GM18507 (cell line): ENCODE measurements around the gene TMEM131.

Experiments used
- DNase-seq: peaks from one replicate; pipeline ENCODE4 v3.0.0; 2011; ENCODE audit warnings: low read depth; ENCODE audit not compliant: insufficient read length; ENCODE audit errors: extremely low spot score
- FAIRE-seq: peaks from 2 replicates; lab custom pipeline; 2011; peaks lifted over from hg19 to GRCh38; lab: Jason Lieb, UNC

Gene TMEM131

GRCh38 chr2:97994476-97994875 is 1.3 kb downstream of the TMEM131 start:
- DNase-seq (no peak), FAIRE-seq (no peak)

DNA sequence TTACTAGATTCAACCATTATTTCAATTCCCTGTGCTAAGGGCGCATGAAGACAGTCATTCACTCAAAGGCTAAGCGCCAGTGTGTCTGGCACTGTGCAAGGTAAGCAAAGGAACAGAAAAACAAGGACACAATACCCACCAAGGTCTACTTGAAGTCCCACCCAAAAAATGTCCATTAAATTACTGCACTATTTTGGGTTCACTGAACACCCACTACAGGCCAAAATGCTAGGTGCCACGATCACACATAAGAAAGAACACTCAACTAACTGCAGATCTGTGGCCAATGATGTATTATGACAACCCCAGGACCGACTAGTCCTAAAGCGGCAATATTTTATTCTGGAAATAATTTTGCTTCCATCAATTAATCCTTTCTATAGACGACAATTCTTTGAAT is 1.8 kb downstream of the TMEM131 start:
- FAIRE-seq (peak; percentile 71), DNase-seq (no peak)

- FAIRE-seq (no peak), DNase-seq (no peak)
Measured at GRCh38 chr2:97992836-97993825, 2.6 kb downstream of the TMEM131 start.

DNA sequence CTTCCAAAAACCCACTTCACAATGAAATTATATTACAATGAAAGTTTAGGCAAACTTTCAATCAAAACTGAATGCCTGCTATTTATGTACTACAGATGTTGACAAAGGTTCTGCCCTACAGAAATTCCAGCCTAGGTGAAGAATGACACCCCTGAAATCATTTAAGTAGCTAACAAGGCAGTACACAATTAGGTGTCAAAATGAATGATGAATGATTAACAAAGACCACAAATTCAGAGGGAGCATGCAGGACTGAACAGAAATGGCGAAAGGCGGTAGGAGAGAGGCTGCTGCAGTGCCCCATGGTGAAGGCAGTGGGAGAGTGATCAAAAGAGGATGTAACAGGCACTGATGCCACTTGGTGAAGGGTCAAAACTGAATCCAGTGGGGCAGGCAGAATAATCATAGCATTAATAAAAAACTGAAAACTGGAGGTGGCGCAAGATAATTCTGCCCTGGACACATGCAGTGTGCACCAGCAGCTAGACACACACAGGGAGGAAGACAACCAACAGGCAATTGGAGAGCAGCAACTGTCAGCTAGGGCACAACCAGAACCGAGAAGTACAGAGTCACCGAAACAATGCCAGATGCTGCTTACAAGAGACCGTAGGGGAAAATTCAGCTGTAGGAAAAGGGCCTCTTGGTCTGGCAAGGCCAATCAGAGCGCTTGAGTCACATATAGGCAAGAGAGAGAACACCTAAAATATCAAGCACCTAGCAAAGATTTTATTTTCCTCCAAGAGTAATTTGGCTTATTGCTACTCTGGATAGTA is 4.5 kb downstream of the TMEM131 start:
- FAIRE-seq, result peak; percentile 85
- no peak for DNase-seq

- peak; percentile 58 for FAIRE-seq
- no peak for DNase-seq
Measured at GRCh38 chr2:97988722-97989121, 7.0 kb downstream of the TMEM131 start.

- DNase-seq (no peak), FAIRE-seq (no peak)
Measured at GRCh38 chr2:97985998-97986397, 9.8 kb downstream of the TMEM131 start.

DNA sequence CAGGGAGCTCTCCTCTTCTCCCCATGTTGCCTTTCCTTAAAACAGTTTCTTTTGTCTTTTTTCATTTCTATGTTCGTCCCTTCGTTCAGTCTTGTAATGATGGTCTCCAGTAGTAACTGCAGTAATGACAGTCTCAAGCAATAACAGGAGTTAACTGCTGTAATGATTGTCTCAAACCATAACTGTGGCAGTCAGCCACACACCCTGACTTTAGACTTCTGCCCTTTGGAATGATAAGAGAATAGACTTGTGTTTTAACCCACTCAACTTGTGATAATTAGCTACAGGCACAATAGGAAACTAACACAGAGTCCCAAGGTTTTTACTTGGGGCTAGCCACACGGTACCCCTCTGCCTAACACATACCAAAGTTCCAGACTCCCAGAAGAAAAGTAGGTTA is 12.1 kb downstream of the TMEM131 start:
- FAIRE-seq (no peak), DNase-seq (no peak)

- no peak for DNase-seq
- no peak for FAIRE-seq
Measured at GRCh38 chr2:97983134-97983533, 12.6 kb downstream of the TMEM131 start.

DNA sequence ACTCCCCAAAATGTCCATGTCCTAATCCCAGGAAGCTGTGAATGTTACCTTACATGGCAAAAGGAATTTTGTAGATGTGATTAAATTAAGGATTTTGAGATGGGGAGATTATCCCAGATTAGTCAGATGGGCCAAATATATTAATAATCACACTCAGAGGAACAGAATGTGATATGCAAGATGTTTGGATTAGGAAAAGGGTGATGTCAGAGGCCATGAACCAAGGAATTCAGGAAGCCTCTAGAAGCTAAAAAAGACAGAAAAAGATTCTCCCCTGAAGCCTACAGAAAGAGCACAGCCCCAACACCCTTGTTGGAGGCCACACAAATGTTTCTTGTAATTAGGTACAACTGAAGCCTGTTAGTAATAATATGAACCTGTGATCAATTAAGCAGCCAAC is 13.1 kb downstream of the TMEM131 start:
- DNase-seq (no peak), FAIRE-seq (no peak)

GRCh38 chr2:97981961-97982360 is 13.8 kb downstream of the TMEM131 start:
- FAIRE-seq, result no peak

GRCh38 chr2:97979904-97980303 is 15.8 kb downstream of the TMEM131 start:
- DNase-seq (no peak), FAIRE-seq (no peak)

More at GRCh38 chr2:97981961-97982360, 13.8 kb downstream of the TMEM131 start:
- DNase-seq, result no peak

DNA sequence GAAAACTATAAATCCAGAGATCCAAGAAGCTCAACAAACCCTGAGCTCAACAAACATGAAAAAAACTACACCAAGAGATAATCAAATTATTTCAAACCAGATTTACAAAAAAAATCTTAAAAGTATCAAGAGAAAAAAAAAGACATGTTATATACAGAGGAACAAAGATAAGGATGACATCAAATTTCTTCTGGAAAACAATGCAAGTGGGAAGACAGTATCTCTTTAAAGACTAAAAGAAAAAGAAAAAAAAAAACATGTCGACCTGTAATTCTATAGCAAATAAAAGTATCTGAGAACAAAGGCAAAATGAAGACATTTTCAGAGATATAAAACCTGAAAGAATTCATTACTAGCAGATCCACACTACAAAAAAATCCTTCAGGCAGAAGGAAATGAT is 21.3 kb downstream of the TMEM131 start:
- DNase-seq (no peak), FAIRE-seq (no peak)

- DNase-seq, result no peak
- no peak for FAIRE-seq
Measured at GRCh38 chr2:97970293-97971060, 25.3 kb downstream of the TMEM131 start.

GRCh38 chr2:97969081-97970067 is 26.4 kb downstream of the TMEM131 start:
- DNase-seq (no peak), FAIRE-seq (no peak)

- FAIRE-seq (no peak), DNase-seq (no peak)
Measured at GRCh38 chr2:97967931-97968627, 27.7 kb downstream of the TMEM131 start.

GRCh38 chr2:97967216-97967592 is 28.5 kb downstream of the TMEM131 start:
- no peak for DNase-seq
- FAIRE-seq, result no peak

GRCh38 chr2:97966545-97967215 is 29.1 kb downstream of the TMEM131 start:
- FAIRE-seq (peak; percentile 54), DNase-seq (peak; percentile 32)

DNA sequence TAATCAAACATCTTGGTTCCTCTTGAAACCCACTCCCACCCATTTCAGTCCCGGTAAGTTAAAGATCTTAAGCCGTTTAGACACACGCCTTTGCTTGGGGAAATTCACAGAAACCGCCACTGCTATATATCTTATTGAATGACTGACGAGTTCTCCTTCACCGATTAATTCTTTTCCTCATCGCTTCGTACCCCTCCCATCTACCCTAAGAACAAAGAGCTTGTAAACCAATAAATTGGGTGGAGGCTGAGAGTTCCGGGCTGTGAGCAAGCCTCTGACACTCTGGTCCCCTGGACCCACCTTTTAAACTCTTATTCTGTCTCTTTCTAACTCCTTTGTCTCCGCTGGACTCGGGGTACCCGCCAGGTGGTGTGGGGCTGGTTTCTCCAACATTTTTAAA is 30.6 kb downstream of the TMEM131 start:
- FAIRE-seq (no peak), DNase-seq (no peak)
